Nephron (organoid): ENCODE results near the gene HNRNPDL.
A peak's percentile ranks its signal among the peaks of the same experiment; 100 is the strongest.
"Not testable (repeated sequence)": the region's sequence is repeated elsewhere in the genome, so short reads cannot be mapped to it uniquely, and the experiment has no call there.

Source experiments
- H3K27ac Mint-ChIP-seq, 3 experiments: 2 replicates each; pipeline ENCODE4 v1.8.0; 2020; ENCODE audit warnings: mixed read lengths in 3 of 3, mild to moderate bottlenecking in 2 of 3, moderate library complexity in 1 of 3
- H3K27me3 Mint-ChIP-seq: 2 replicates; pipeline ENCODE4 v1.8.0; 2021; ENCODE audit warnings: low read depth, mild to moderate bottlenecking, moderate library complexity, mixed read lengths
- H3K36me3 Mint-ChIP-seq: 2 replicates; pipeline ENCODE4 v1.8.0; 2020; ENCODE audit warnings: low read depth, mixed read lengths
- H3K4me1 Mint-ChIP-seq: 2 replicates; pipeline ENCODE4 v1.8.0; 2020; ENCODE audit warnings: mixed read lengths
- H3K4me3 Mint-ChIP-seq, 3 experiments: 2 replicates each; pipeline ENCODE4 v1.8.0; 2020; ENCODE audit warnings: mild to moderate bottlenecking in 3 of 3, mixed read lengths in 3 of 3, moderate library complexity in 2 of 3
- H3K9me3 Mint-ChIP-seq: 2 replicates; pipeline ENCODE4 v1.8.0; 2020; ENCODE audit warnings: mixed read lengths
- TF ChIP-seq, protein P1 (sequence below), 3 experiments: fragments of 200-600 bp; sonication (generic); IDR thresholded peaks; one replicate each; pipeline ENCODE4 v1.5.0; 2021; ENCODE audit warnings: antibody characterized with exemption in 3 of 3; ENCODE audit not compliant: unreplicated experiment in 3 of 3

The HNRNPDL gene

DNA sequence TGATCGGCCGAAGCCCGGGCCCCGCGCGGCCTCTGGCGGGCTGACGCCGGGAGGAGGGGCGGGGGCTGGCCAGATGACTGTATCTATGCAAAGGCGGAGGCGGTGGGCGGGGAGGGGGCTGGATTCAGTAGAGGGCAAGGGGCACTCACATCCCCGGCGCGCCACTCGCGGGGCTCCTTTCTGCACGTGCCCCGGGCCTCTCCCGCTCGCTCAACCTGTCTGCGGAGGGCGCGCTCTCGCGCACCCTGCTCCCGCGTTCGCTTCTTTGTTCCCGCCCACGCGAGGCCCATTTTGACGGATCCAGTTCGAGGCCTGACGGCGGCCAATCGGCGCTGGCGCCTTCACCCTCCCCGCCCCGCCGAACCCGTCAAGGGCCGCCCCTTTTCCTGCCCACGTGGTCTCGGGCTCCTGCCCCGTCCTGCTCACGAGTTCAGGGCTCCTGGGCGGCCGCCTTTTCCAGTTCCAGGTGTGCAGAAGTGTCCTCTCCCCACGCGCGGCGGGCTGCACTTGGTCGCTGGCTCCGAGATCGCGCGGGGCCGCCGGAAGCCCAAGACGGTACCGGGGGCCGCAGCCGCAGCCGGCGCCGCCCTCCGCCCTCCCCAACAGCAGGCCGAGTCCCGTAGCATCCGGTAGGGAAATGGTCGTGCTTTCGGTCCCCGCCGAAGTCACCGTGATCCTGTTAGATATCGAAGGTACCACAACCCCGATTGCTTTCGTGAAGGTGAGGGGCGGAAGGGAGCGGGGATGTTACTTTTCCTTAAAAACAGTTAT, at the start of gene HNRNPDL, which contains the start of gene ENOPH1:
HNRNPDL (minus strand) TSS at position 270 of the 771 bp plus-strand sequence. CDS start 772 bp downstream, outside the sequence.
ENOPH1 (plus strand) TSS at position 398 of the 771 bp plus-strand sequence; CDS start at position 638, 240 bp downstream.
- Mint-ChIP-seq H3K4me3 (peak within 1 kb of the TSS; percentile 99 to 100 (median 100)), H3K27me3 (no peaks in the 10 kb centered on the region), H3K9me3 (no peaks in the 10 kb centered on the region), H3K27ac (peak within 1 kb of the TSS; percentile 97 to 100 (median 100)), H3K4me1 (peaks cover 32% of the 10 kb centered on the region), H3K36me3 (peaks cover 42% of the 10 kb centered on the region)
- TF ChIP-seq, protein P1, sequence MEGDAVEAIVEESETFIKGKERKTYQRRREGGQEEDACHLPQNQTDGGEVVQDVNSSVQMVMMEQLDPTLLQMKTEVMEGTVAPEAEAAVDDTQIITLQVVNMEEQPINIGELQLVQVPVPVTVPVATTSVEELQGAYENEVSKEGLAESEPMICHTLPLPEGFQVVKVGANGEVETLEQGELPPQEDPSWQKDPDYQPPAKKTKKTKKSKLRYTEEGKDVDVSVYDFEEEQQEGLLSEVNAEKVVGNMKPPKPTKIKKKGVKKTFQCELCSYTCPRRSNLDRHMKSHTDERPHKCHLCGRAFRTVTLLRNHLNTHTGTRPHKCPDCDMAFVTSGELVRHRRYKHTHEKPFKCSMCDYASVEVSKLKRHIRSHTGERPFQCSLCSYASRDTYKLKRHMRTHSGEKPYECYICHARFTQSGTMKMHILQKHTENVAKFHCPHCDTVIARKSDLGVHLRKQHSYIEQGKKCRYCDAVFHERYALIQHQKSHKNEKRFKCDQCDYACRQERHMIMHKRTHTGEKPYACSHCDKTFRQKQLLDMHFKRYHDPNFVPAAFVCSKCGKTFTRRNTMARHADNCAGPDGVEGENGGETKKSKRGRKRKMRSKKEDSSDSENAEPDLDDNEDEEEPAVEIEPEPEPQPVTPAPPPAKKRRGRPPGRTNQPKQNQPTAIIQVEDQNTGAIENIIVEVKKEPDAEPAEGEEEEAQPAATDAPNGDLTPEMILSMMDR (IDR thresholded peaks at IDR 0.05; ENCODE audit: unreplicated experiment in 3 of 3): no peak

DNA sequence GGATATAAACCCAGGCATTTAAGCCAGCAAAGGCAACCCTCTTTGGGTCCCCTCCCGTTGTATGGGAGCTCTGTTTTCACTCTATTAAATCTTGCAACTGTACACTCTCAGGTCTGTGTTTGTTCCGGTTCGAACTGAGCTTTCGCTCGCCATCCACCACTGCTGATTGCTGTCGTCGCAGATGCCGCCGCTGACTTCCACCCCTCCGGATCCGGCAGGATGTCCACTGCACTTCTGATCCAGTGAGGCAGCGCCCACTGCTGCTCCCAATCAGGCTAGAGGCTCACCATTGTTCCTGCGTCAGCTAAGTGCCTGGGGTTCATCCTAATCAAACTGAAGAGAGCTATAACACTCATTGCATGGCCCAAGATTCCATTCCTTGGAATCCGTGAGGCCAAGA, 49.3 kb upstream of the HNRNPDL start:
- Mint-ChIP-seq H3K4me3 (no peak overlapping the region), H3K4me1 (no peaks in the 10 kb centered on the region), H3K27me3 (peaks cover 4% of the 10 kb centered on the region)

DNA sequence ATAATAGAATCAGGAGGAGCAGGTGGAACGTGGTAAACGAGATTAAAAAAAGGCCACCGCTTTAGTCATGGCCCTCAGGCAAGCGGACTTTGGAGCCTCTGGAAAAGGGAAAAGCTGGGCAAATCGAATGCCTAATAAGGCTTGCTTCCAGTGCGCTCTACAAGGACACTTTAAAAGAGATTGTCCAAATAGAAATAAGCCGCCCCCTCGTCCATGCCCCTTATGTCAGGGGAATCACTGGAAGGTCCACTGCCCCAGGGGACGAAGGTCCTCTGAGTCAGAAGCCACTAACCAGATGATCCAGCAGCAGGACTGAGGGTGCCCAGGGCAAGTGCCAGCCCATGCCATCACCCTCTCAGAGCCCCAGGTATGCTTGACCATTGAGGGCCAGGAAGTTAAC, 47.2 kb upstream of the HNRNPDL start:
- not testable (repeated sequence) for H3K27me3 Mint-ChIP-seq, H3K36me3 Mint-ChIP-seq, H3K4me1 Mint-ChIP-seq, H3K9me3 Mint-ChIP-seq, H3K27ac Mint-ChIP-seq, H3K4me3 Mint-ChIP-seq

More for the DNA sequence above, 49.3 kb upstream of the HNRNPDL start:
- Mint-ChIP-seq H3K9me3 (no peaks in the 10 kb centered on the region), H3K27ac (no peak overlapping the region), H3K36me3 (no peaks in the 10 kb centered on the region)
- TF ChIP-seq, protein P1 (IDR thresholded peaks at IDR 0.05; ENCODE audit: unreplicated experiment in 3 of 3): no peak

DNA sequence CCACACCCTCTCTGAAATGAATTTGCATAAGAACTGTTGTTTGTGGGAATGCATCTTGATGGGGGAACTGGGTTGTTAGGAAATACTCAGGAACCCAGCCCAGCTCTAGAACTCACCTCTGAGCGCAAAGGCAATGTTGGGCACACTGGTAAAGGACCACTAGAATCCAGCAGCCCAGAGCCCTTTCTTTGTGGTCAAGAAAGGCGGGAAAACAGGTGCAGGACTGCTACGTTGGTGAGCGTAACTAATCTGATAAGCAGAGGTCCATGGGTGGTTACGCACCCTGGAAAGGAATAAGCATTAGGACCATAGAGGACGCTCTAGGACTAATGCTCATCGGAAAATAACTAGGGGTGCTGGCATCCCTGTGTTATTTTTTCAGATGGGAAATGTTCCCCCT, 45.7 kb upstream of the HNRNPDL start:
- not testable (repeated sequence) for H3K9me3 Mint-ChIP-seq, H3K27me3 Mint-ChIP-seq, H3K4me1 Mint-ChIP-seq, H3K27ac Mint-ChIP-seq, H3K36me3 Mint-ChIP-seq, H3K4me3 Mint-ChIP-seq

DNA sequence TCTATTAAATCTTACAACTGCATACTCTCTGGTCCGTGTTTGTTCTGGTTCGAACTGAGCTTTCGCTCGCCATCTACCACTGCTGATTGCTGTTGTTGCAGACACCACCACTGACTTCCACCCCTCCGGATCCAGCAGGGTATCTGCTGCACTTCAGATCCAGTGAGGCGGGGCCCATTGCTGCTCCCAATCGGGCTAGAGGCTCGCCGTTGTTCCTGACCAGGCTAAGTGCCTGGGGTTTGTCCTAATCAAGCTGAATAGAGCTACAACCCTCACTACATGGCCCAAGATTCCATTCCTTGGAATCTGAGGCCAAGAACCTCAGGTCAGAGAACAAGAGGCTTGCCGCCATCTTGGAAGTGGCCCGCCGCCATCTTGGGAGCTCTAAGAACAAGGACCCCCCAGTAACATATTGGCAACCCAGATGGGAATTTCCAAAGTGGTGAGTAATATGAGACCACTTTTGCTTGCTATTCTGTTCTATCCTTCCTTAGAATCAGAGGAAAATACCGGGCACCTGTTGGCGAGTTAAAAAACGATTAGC, 43.4 kb upstream of the HNRNPDL start:
- no peaks in the 10 kb centered on the region for H3K27me3 Mint-ChIP-seq
- H3K4me3 Mint-ChIP-seq: no peak overlapping the region
- H3K4me1 Mint-ChIP-seq: peaks cover 6% of the 10 kb centered on the region
- H3K36me3 Mint-ChIP-seq: peaks cover 4% of the 10 kb centered on the region
- no peak overlapping the region for H3K27ac Mint-ChIP-seq
- TF ChIP-seq, protein P1 (IDR thresholded peaks at IDR 0.05; ENCODE audit: unreplicated experiment in 3 of 3): no peak
- no peaks in the 10 kb centered on the region for H3K9me3 Mint-ChIP-seq

DNA sequence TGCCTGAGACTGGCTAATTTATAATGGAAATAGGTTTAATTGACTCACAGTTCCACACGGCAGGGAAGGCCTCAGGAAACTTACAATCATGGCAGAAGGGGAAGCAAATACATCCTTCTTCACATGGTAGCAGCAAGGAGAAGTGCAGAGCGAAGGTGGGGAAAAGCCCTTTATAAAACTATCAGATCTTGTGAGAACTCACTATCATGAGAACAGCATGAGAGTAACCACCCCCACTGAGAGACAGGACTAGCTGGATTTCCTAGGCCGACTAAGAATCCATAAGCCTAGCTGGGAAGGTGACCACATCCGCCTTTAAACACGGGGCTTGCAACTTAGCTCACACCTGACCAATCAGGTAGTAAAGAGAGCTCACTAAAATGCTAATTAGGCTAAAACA, 42.8 kb upstream of the HNRNPDL start:
- H3K27me3 Mint-ChIP-seq, H3K4me3 Mint-ChIP-seq, H3K9me3 Mint-ChIP-seq, H3K4me1 Mint-ChIP-seq, H3K36me3 Mint-ChIP-seq, H3K27ac Mint-ChIP-seq: not testable (repeated sequence)

DNA sequence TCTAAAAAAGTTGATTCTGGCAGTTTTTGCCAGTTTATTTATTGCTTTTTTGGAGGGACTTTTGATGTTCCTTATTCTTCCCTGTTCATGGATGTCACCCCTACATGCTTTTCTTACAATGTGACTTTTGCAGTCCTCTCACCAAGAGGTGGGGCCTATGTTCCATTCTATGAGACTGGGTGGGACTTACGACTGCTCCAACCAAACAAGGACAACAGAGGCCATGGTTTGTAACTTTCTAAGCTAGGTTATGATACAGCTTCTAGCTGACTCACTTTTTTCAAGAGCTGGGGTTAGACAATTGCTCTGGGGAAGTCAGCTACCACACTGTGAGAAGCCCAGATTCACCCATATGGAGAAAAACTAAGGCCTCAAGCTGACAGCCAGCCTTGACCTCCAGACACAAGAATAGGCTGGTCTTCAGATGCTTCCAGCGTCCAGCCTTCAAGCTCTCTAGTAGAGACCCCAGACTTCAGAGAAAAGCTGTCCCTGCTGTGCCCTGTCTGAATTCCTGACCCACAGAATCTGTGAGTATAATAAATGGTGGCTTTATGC, 39.6 kb upstream of the HNRNPDL start:
- TF ChIP-seq, protein P1 (IDR thresholded peaks at IDR 0.05; ENCODE audit: unreplicated experiment in 3 of 3): no peak
- Mint-ChIP-seq H3K4me3 (no peak overlapping the region), H3K27ac (no peak overlapping the region), H3K36me3 (peaks cover 13% of the 10 kb centered on the region), H3K4me1 (peaks cover 6% of the 10 kb centered on the region), H3K9me3 (peaks cover 3% of the 10 kb centered on the region), H3K27me3 (peaks cover 3% of the 10 kb centered on the region)
